Measurements from ENCODE around the gene PCDHGA1. TPM values are rescaled to one million over a fixed set of nuclear protein-coding genes. Genes with fewer than 3 reads are reported as not detected.

Gene PCDHGA1
- total and polyA plus RNA-seq, 9 of the 15 experiments (the other 6 are each of a cell fraction or from before 2014, with no cell fraction given): 0.05 to 0.26 (median 0.18) TPM; not detected in 2

DNA sequence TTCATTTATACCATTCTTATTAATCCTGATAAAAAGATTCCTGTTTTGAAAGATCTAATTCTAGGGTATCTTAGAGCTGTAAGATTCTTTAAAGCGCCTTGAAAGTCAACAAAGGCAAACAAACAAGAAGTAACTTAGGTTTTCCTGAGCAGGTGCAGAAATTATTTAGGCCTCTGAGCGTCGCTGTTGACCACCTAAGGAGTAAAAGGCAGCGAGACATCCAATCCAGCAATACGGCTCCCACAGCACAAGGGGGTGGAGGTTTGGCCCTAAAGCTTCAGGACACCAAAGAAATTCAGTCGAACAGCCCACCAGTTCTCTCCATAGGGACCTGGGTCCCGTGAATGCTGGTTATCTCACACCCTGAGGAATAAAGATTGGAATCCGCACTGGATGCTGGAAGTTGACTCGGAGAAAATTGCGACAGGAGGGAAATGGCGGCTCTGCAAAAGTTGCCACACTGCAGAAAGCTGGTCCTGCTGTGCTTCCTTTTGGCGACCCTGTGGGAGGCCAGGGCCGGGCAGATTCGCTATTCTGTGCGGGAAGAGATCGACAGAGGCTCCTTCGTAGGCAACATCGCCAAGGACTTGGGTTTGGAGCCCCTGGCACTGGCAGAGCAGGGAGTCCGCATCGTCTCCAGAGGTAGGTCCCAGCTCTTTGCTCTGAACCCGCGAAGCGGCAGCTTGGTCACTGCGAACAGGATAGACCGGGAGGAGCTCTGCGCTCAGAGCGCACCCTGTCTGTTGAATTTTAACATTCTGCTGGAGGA lies 8.4 kb downstream of the PCDHGA1 start, which contains the start of gene PCDHGA2 (continued):
- TF ChIP-seq, protein P1, sequence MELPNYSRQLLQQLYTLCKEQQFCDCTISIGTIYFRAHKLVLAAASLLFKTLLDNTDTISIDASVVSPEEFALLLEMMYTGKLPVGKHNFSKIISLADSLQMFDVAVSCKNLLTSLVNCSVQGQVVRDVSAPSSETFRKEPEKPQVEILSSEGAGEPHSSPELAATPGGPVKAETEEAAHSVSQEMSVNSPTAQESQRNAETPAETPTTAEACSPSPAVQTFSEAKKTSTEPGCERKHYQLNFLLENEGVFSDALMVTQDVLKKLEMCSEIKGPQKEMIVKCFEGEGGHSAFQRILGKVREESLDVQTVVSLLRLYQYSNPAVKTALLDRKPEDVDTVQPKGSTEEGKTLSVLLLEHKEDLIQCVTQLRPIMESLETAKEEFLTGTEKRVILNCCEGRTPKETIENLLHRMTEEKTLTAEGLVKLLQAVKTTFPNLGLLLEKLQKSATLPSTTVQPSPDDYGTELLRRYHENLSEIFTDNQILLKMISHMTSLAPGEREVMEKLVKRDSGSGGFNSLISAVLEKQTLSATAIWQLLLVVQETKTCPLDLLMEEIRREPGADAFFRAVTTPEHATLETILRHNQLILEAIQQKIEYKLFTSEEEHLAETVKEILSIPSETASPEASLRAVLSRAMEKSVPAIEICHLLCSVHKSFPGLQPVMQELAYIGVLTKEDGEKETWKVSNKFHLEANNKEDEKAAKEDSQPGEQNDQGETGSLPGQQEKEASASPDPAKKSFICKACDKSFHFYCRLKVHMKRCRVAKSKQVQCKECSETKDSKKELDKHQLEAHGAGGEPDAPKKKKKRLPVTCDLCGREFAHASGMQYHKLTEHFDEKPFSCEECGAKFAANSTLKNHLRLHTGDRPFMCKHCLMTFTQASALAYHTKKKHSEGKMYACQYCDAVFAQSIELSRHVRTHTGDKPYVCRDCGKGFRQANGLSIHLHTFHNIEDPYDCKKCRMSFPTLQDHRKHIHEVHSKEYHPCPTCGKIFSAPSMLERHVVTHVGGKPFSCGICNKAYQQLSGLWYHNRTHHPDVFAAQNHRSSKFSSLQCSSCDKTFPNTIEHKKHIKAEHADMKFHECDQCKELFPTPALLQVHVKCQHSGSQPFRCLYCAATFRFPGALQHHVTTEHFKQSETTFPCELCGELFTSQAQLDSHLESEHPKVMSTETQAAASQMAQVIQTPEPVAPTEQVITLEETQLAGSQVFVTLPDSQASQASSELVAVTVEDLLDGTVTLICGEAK (IDR thresholded peaks at IDR 0.05): no peak
- TF ChIP-seq, protein P1 (CRISPR knock-in tag; IDR thresholded peaks at IDR 0.05): no peak
- TF ChIP-seq, protein P2, sequence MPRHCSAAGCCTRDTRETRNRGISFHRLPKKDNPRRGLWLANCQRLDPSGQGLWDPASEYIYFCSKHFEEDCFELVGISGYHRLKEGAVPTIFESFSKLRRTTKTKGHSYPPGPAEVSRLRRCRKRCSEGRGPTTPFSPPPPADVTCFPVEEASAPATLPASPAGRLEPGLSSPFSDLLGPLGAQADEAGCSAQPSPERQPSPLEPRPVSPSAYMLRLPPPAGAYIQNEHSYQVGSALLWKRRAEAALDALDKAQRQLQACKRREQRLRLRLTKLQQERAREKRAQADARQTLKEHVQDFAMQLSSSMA (CRISPR knock-in tag; IDR thresholded peaks at IDR 0.05): no peak
- TF ChIP-seq SETDB1 (IDR thresholded peaks at IDR 0.05; ENCODE audit: low read length): no peak
- peak in 2 of 3 experiments; percentile 28 to 62 for TF ChIP-seq YY1 (IDR thresholded peaks at IDR 0.05; ENCODE audit: borderline replicate concordance in 1 of 3, control insufficient read depth in 1 of 3, extremely low read depth in 1 of 3, insufficient read depth in 3 of 3, insufficient read length in 1 of 3, insufficient replicate concordance in 2 of 3, low read depth in 1 of 3, low read length in 2 of 3)
- no peak for TF ChIP-seq NEUROD1 (IDR thresholded peaks at IDR 0.05; ENCODE audit: borderline replicate concordance, low read depth, low read length, partially characterized antibody)
- peak; percentile 71 for TF ChIP-seq CEBPB (tag; IDR thresholded peaks at IDR 0.05)
- no peak for TF ChIP-seq CEBPG (CRISPR knock-in tag; IDR thresholded peaks at IDR 0.05)
- peak in 1 of 2 experiments; percentile 33; a peak in 1 of 4 replicates for TF ChIP-seq CEBPG (tag; conservative IDR thresholded peaks at IDR 0.05 in 1 of 2, IDR thresholded peaks at IDR 0.05 in 1 of 2)
- TF ChIP-seq SMC3 (conservative IDR thresholded peaks at IDR 0.05; ENCODE audit: insufficient read depth, low read depth, low read length): 0 out of 2 replicates have a peak, but pooled peaks have one; percentile 7
- TF ChIP-seq HNRNPLL (IDR thresholded peaks at IDR 0.05; ENCODE audit: low read depth, low read length, poor library complexity, severe bottlenecking): peak; percentile 62

Measured in K562 (cell line).